Islet of Langerhans (tissue), 1 donor: ENCODE measurements around the gene MIPOL1.

Experiments used
- FAIRE-seq: peaks from one replicate; lab custom pipeline; 2011; peaks lifted over from hg19 to GRCh38; lab: Jason Lieb, UNC

Gene MIPOL1

GRCh38 chr14:37588956-37589714, 391.4 kb downstream of the MIPOL1 start:
- FAIRE-seq = no peak

- FAIRE-seq = peak; percentile 86
Measured at GRCh38 chr14:37589715-37590427, 392.1 kb downstream of the MIPOL1 start.

- FAIRE-seq = no peak
Measured at GRCh38 chr14:37590428-37591139, 392.8 kb downstream of the MIPOL1 start.

- no peak for FAIRE-seq
Measured at GRCh38 chr14:37591311-37591940, 393.7 kb downstream of the MIPOL1 start.

GRCh38 chr14:37591941-37592481, 394.3 kb downstream of the MIPOL1 start:
- FAIRE-seq = no peak

- FAIRE-seq = no peak
Measured at GRCh38 chr14:37592482-37593408, 395.0 kb downstream of the MIPOL1 start.

- FAIRE-seq = no peak
Measured at GRCh38 chr14:37593511-37594237, 395.9 kb downstream of the MIPOL1 start.

- no peak for FAIRE-seq
Measured at GRCh38 chr14:37594238-37594970, 396.7 kb downstream of the MIPOL1 start.

- no peak for FAIRE-seq
Measured at GRCh38 chr14:37594971-37595808, 397.5 kb downstream of the MIPOL1 start, which contains the start of the genes FOXA1 and TTC6. FOXA1 (minus strand) TSS chr14:37595249; CDS start chr14:37594972, 277 bp downstream. TTC6 (plus strand) TSS chr14:37595629; CDS start chr14:37622065, 26,436 bp downstream.

GRCh38 chr14:37595809-37596621, 398.3 kb downstream of the MIPOL1 start:
- FAIRE-seq = no peak

- FAIRE-seq = no peak
Measured at GRCh38 chr14:37596790-37597472, 399.2 kb downstream of the MIPOL1 start.

- no peak for FAIRE-seq
Measured at GRCh38 chr14:37597538-37597913, 399.8 kb downstream of the MIPOL1 start.

- FAIRE-seq = no peak
Measured at GRCh38 chr14:37597914-37598746, 400.4 kb downstream of the MIPOL1 start.

- no peak for FAIRE-seq
Measured at GRCh38 chr14:37598747-37599506, 401.2 kb downstream of the MIPOL1 start.
